ENCODE data around the gene KCNIP4. TPM values are rescaled to one million over a fixed set of nuclear protein-coding genes. Genes with fewer than 3 reads are reported as not detected.

The KCNIP4 gene
- total RNA-seq, 6 experiments from 2014 or later = not detected

GRCh38 chr4:20839957-20840356 is 1108.6 kb downstream of the KCNIP4 start:
- H3K27me3 ChIP-seq = no peaks in the 10 kb centered on the region
- intact Hi-C loops (cut with DNase I) = no loop called here
- no peaks in the 10 kb centered on the region for H3K4me1 ChIP-seq
- H3K4me3 ChIP-seq = no peak overlapping the region
- no peaks in the 10 kb centered on the region for H3K9me3 ChIP-seq
- no peak overlapping the region for H3K27ac ChIP-seq
- DNase-seq (no peak), ATAC-seq (no peak)
- H3K36me3 ChIP-seq = no peaks in the 10 kb centered on the region
- 0% methylated on average over 1 of the region's 1 CpG for WGBS (ENCODE audit: insufficient coverage, low coverage, low lambda C conversion rate, missing lambda C conversion rate)
- TF ChIP-seq CTCF (IDR thresholded peaks at IDR 0.05) (no peak), POLR2A (IDR thresholded peaks at IDR 0.05) (no peak)

GRCh38 chr4:20838476-20838875 is 1110.1 kb downstream of the KCNIP4 start:
- Histone ChIP-seq H3K27me3 (no peaks in the 10 kb centered on the region), H3K4me3 (no peak overlapping the region), H3K27ac (no peak overlapping the region), H3K9me3 (no peaks in the 10 kb centered on the region), H3K36me3 (no peaks in the 10 kb centered on the region), H3K4me1 (no peaks in the 10 kb centered on the region)
- 29% methylated on average over 1 of the region's 1 CpG for WGBS (ENCODE audit: insufficient coverage, low coverage, low lambda C conversion rate, missing lambda C conversion rate)
- no peak for DNase-seq
- no peak for ATAC-seq
- intact Hi-C loops (cut with DNase I) = no loop called here
- TF ChIP-seq CTCF (IDR thresholded peaks at IDR 0.05) = no peak
- no peak for TF ChIP-seq POLR2A (IDR thresholded peaks at IDR 0.05)

GRCh38 chr4:20832826-20833225 is 1115.7 kb downstream of the KCNIP4 start:
- no peaks in the 10 kb centered on the region for H3K9me3 ChIP-seq
- intact Hi-C loops (cut with DNase I) = no loop called here
- no peaks in the 10 kb centered on the region for H3K36me3 ChIP-seq
- DNase-seq (no peak), ATAC-seq (no peak)
- H3K4me3 ChIP-seq = no peak overlapping the region
- WGBS (ENCODE audit: insufficient coverage, low coverage, low lambda C conversion rate, missing lambda C conversion rate) = 51% methylated on average over 3 of the region's 3 CpGs
- no peak overlapping the region for H3K27ac ChIP-seq
- no peaks in the 10 kb centered on the region for H3K27me3 ChIP-seq
- TF ChIP-seq CTCF (IDR thresholded peaks at IDR 0.05) (no peak), POLR2A (IDR thresholded peaks at IDR 0.05) (no peak)
- no peaks in the 10 kb centered on the region for H3K4me1 ChIP-seq

- ATAC-seq = no peak
- H3K27me3 ChIP-seq = no peaks in the 10 kb centered on the region
- intact Hi-C loops (cut with DNase I) = no loop called here
- no peaks in the 10 kb centered on the region for H3K4me1 ChIP-seq
- no peak overlapping the region for H3K27ac ChIP-seq
- WGBS (ENCODE audit: insufficient coverage, low coverage, low lambda C conversion rate, missing lambda C conversion rate) = 41% methylated on average over 1 of the region's 1 CpG
- no peaks in the 10 kb centered on the region for H3K9me3 ChIP-seq
- DNase-seq = no peak
- no peaks in the 10 kb centered on the region for H3K36me3 ChIP-seq
- TF ChIP-seq CTCF (IDR thresholded peaks at IDR 0.05) = no peak
- no peak for TF ChIP-seq POLR2A (IDR thresholded peaks at IDR 0.05)
- no peak overlapping the region for H3K4me3 ChIP-seq
Observed at GRCh38 chr4:20831746-20832145, 1116.8 kb downstream of the KCNIP4 start.
